ENCODE results near the gene ULK1. TPM values are rescaled to one million over a fixed set of nuclear protein-coding genes. Genes with fewer than 3 reads are reported as not detected.

The ULK1 gene
- total RNA-seq, 2 donors from 2014 or later = 21.8 to 24.3 TPM

Other genes starting within 250 kb of the ULK1 start
- 10 to 100 TPM; 64.9 to 91.6 TPM for gene SFSWAP, start 183.5 kb upstream of the ULK1 start, total RNA-seq
- not detected for gene MMP17, start 66.2 kb upstream of the ULK1 start, total RNA-seq
- gene PUS1, start 34.7 kb downstream of the ULK1 start, total RNA-seq = 100 to 1,000 TPM in 1 of 2 donors, 10 to 100 TPM in 1; 53.7 to 147 TPM
- 100 to 1,000 TPM in 1 of 2 donors, 10 to 100 TPM in 1; 53.5 to 106 TPM for gene EP400, start 55.3 kb downstream of the ULK1 start, total RNA-seq
- gene DDX51, start 249.7 kb downstream of the ULK1 start, total RNA-seq = 10 to 100 TPM; 29.5 to 83.7 TPM
- gene NOC4L, start 249.8 kb downstream of the ULK1 start, total RNA-seq = 10 to 100 TPM; 28.0 to 48.2 TPM